GM12875 (cell line): ENCODE results near the gene SEL1L2.

Experiments used
- H3K4me3 ChIP-seq: one replicate; pipeline ENCODE4 v1.5.1; 2011; ENCODE audit warnings: low read depth, low read length, control low read depth
- TF ChIP-seq, protein P1 (sequence below): IDR thresholded peaks from 2 replicates; pipeline ENCODE4 v1.5.1; 2011; ENCODE audit warnings: low read depth, mild to moderate bottlenecking, control low read depth, inconsistent platforms, low read length, moderate library complexity, borderline replicate concordance; ENCODE audit not compliant: insufficient read depth

SEL1L2 gene, protein sequence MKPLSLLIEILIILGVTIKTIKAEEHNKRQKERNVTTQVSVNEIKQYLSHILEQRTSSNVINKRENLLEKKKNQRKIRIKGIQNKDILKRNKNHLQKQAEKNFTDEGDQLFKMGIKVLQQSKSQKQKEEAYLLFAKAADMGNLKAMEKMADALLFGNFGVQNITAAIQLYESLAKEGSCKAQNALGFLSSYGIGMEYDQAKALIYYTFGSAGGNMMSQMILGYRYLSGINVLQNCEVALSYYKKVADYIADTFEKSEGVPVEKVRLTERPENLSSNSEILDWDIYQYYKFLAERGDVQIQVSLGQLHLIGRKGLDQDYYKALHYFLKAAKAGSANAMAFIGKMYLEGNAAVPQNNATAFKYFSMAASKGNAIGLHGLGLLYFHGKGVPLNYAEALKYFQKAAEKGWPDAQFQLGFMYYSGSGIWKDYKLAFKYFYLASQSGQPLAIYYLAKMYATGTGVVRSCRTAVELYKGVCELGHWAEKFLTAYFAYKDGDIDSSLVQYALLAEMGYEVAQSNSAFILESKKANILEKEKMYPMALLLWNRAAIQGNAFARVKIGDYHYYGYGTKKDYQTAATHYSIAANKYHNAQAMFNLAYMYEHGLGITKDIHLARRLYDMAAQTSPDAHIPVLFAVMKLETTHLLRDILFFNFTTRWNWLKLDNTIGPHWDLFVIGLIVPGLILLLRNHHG

GRCh38 chr20:13990465-13990864 is at the start of gene SEL1L2:
TSS of gene SEL1L2 (minus strand) at chr20:13990614. CDS start at chr20:13990534, 80 bp downstream.
- no peak within 1 kb of the TSS for H3K4me3 ChIP-seq
- TF ChIP-seq, protein P1, sequence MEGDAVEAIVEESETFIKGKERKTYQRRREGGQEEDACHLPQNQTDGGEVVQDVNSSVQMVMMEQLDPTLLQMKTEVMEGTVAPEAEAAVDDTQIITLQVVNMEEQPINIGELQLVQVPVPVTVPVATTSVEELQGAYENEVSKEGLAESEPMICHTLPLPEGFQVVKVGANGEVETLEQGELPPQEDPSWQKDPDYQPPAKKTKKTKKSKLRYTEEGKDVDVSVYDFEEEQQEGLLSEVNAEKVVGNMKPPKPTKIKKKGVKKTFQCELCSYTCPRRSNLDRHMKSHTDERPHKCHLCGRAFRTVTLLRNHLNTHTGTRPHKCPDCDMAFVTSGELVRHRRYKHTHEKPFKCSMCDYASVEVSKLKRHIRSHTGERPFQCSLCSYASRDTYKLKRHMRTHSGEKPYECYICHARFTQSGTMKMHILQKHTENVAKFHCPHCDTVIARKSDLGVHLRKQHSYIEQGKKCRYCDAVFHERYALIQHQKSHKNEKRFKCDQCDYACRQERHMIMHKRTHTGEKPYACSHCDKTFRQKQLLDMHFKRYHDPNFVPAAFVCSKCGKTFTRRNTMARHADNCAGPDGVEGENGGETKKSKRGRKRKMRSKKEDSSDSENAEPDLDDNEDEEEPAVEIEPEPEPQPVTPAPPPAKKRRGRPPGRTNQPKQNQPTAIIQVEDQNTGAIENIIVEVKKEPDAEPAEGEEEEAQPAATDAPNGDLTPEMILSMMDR, result no peak

GRCh38 chr20:14036567-14036966 is 46.2 kb upstream of the SEL1L2 start:
- H3K4me3 ChIP-seq, result no peak overlapping the region
- TF ChIP-seq, protein P1, result no peak

GRCh38 chr20:14033310-14033709 is 42.9 kb upstream of the SEL1L2 start:
- no peak overlapping the region for H3K4me3 ChIP-seq
- TF ChIP-seq, protein P1, result no peak

GRCh38 chr20:14030991-14031390 is 40.6 kb upstream of the SEL1L2 start:
- no peak overlapping the region for H3K4me3 ChIP-seq
- TF ChIP-seq, protein P1, result no peak

DNA sequence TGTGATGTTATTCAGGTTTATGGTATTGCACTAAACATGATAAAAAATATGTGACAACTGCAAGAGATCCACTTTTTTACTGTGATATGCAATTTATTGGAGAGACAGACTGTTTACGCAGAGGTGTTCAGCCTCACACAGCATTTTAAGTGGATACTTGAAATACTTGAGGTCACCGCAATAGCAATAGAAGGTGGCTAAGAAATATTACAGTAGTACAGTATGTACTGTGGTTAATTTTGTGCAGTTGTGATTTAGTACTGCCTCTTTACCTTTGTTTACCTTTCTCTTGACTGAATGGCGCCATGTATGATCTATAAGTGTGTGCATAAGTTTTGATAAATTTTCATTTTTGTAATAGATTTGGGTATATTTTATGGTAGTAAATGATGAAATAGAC is 22.3 kb upstream of the SEL1L2 start:
- TF ChIP-seq, protein P1, result no peak
- H3K4me3 ChIP-seq, result no peak overlapping the region

DNA sequence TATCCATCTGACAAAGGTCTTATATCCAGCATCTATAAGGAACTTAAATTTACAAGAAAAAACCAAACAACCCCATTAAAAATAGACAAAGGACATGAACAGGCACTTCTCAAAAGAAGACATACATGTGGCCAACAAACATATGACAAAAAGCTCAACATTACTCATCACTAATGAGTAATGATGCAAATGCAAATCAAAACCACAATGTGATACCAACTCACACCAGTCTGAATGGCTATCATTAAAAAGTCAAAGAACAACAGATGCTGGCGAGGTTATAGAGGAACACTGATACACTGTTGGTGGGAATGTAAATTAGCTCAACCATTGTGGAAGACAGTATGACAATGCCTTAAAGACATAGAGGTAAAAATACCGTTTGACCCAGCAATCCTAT is 18.8 kb upstream of the SEL1L2 start:
- TF ChIP-seq, protein P1, result no peak
- no peak overlapping the region for H3K4me3 ChIP-seq
